Neural progenitor cell (in vitro differentiated cells): ENCODE measurements around the gene FLCN. TPM values are rescaled to one million over a fixed set of nuclear protein-coding genes. Genes with fewer than 3 reads are reported as not detected.

Experiments
- DNase-seq: peaks from one replicate; pipeline ENCODE4 v3.0.0-alpha.2; 2016; ENCODE audit warnings: low spot score
- H2AFZ ChIP-seq: fragments of 200-600 bp; sonication (generic); replicated peaks from 2 replicates; pipeline ENCODE4 v1.6.1; 2016; ENCODE audit warnings: antibody characterized with exemption
- H3F3A ChIP-seq: fragments of 200-600 bp; sonication (generic); 2 replicates; pipeline ENCODE4 v1.6.1; 2016; ENCODE audit warnings: antibody characterized with exemption, low read depth
- H3K27ac ChIP-seq: fragments of 200-600 bp; sonication (generic); 2 replicates; pipeline ENCODE4 v1.5.1; 2016; ENCODE audit warnings: mild to moderate bottlenecking
- H3K27me3 ChIP-seq: fragments of 200-600 bp; sonication (generic); 2 replicates; pipeline ENCODE4 v1.6.1; 2016; ENCODE audit warnings: mild to moderate bottlenecking, moderate library complexity
- H3K36me3 ChIP-seq: fragments of 200-600 bp; sonication (generic); 2 replicates; pipeline ENCODE4 v1.5.1; 2016
- H3K4me1 ChIP-seq: fragments of 200-600 bp; sonication (generic); 2 replicates; pipeline ENCODE4 v1.6.1; 2016; ENCODE audit warnings: mixed run types
- H3K4me2 ChIP-seq: fragments of 200-600 bp; sonication (generic); 2 replicates; pipeline ENCODE4 v1.6.1; 2016
- H3K4me3 ChIP-seq: fragments of 200-600 bp; sonication (generic); 2 replicates; pipeline ENCODE4 v1.5.1; 2016
- H3K79me2 ChIP-seq: fragments of 200-600 bp; sonication (generic); 2 replicates; pipeline ENCODE4 v1.6.1; 2016; ENCODE audit warnings: low read depth
- H3K9ac ChIP-seq: fragments of 200-600 bp; sonication (generic); 2 replicates; pipeline ENCODE4 v1.6.1; 2016
- H3K9me3 ChIP-seq: fragments of 200-600 bp; sonication (generic); 2 replicates; pipeline ENCODE4 v1.5.1; 2016; ENCODE audit warnings: low read depth
- H4K20me1 ChIP-seq: fragments of 200-600 bp; sonication (generic); 2 replicates; pipeline ENCODE4 v1.6.1; 2016; ENCODE audit warnings: low read depth
- H3K27ac Mint-ChIP-seq: 3 replicates; pipeline ENCODE4 v1.8.0; 2021; ENCODE audit warnings: mixed read lengths
- H3K27me3 Mint-ChIP-seq: 2 replicates; pipeline ENCODE4 v1.8.0; 2022; ENCODE audit warnings: low read depth, mild to moderate bottlenecking, inconsistent platforms, moderate library complexity, mixed read lengths; ENCODE audit not compliant: insufficient read depth
- H3K36me3 Mint-ChIP-seq: 3 replicates; pipeline ENCODE4 v1.8.0; 2021; ENCODE audit warnings: mixed read lengths
- H3K4me1 Mint-ChIP-seq: 3 replicates; pipeline ENCODE4 v1.8.0; 2021; ENCODE audit warnings: mixed read lengths
- H3K4me3 Mint-ChIP-seq: 3 replicates; pipeline ENCODE4 v1.8.0; 2021; ENCODE audit warnings: mild to moderate bottlenecking, moderate library complexity, mixed read lengths
- H3K9me3 Mint-ChIP-seq: 3 replicates; pipeline ENCODE4 v1.8.0; 2020; ENCODE audit warnings: mixed read lengths
- CTCF ChIP-seq: fragments of 200-600 bp; sonication (generic); IDR thresholded peaks from 2 replicates; pipeline ENCODE4 v1.5.1; 2017; ENCODE audit warnings: antibody characterized with exemption, mild to moderate bottlenecking
- EZH2 ChIP-seq: fragments of 200-600 bp; sonication (generic); IDR thresholded peaks from 2 replicates; pipeline ENCODE4 v1.6.1; 2017; ENCODE audit warnings: antibody characterized with exemption, mild to moderate bottlenecking, moderate library complexity
- EZH2phosphoT487 ChIP-seq: fragments of 200-600 bp; sonication (generic); IDR thresholded peaks from 2 replicates; pipeline ENCODE4 v1.6.1; 2017; ENCODE audit warnings: antibody characterized with exemption
- total RNA-seq: library from RNA; depleted of rRNA; stranded (reverse); fragments of >200 nt; gene quantifications from 2 replicates; pipeline ENCODE4 v1.2.3, GENCODE V29; 2015; ENCODE audit warnings: low replicate concordance

FLCN gene
- 16.3 and 30.1 TPM in 2 replicates for total RNA-seq

- Mint-ChIP-seq H3K27me3 (peaks cover 4% of the 10 kb centered on the region), H3K9me3 (no peaks in the 10 kb centered on the region), H3K4me3 (peak within 1 kb of the TSS; percentile 98), H3K27ac (peak within 1 kb of the TSS; percentile 100), H3K36me3 (peaks cover 3% of the 10 kb centered on the region), H3K4me1 (peaks cover 21% of the 10 kb centered on the region)
- Histone ChIP-seq H2AFZ (peak within 1 kb of the TSS; percentile 99), H3K4me3 (peak within 1 kb of the TSS; percentile 80), H3K9me3 (no peaks in the 10 kb centered on the region), H3K27ac (peak within 1 kb of the TSS; percentile 99), H3K36me3 (no peaks in the 10 kb centered on the region), H3K27me3 (no peaks in the 10 kb centered on the region), H3K4me1 (peaks cover 9% of the 10 kb centered on the region), H3K79me2 (peaks cover 53% of the 10 kb centered on the region), H3K4me2 (peak within 1 kb of the TSS; percentile 94), H3K9ac (peak within 1 kb of the TSS; percentile 99), H4K20me1 (peaks cover 22% of the 10 kb centered on the region), H3F3A (peaks cover 6% of the 10 kb centered on the region)
- DNase-seq, result peak; percentile 84
- TF ChIP-seq CTCF (no peak), EZH2phosphoT487 (no peak), EZH2 (no peak)
Measured at GRCh38 chr17:17237026-17237799, at the start of gene FLCN. FLCN (minus strand) TSS chr17:17237168; CDS start chr17:17228137, 9,031 bp downstream.

- Histone ChIP-seq H3K27ac (no peak overlapping the region), H3K4me2 (no peak overlapping the region)
- no peak overlapping the region for H3K4me3 Mint-ChIP-seq
Measured at GRCh38 chr17:17285951-17286350, 49.0 kb upstream of the FLCN start.

GRCh38 chr17:17280613-17281549 is 43.9 kb upstream of the FLCN start, which contains the start of gene COPS3:
COPS3 (minus strand) TSS chr17:17281246; CDS start chr17:17281186, 60 bp downstream.
- Histone ChIP-seq H3K27ac (peak within 1 kb of the TSS; percentile 86), H4K20me1 (peaks cover 42% of the 10 kb centered on the region), H3F3A (no peaks in the 10 kb centered on the region), H3K4me3 (peak within 1 kb of the TSS; percentile 79), H3K79me2 (peaks cover 47% of the 10 kb centered on the region), H3K4me1 (no peaks in the 10 kb centered on the region), H3K4me2 (peak within 1 kb of the TSS; percentile 93), H3K27me3 (no peaks in the 10 kb centered on the region), H2AFZ (peak within 1 kb of the TSS; percentile 80), H3K9me3 (no peaks in the 10 kb centered on the region), H3K9ac (peak within 1 kb of the TSS; percentile 87), H3K36me3 (no peaks in the 10 kb centered on the region)
- H3K4me3 Mint-ChIP-seq, result peak within 1 kb of the TSS; percentile 91
- no peaks in the 10 kb centered on the region for H3K36me3 Mint-ChIP-seq
- peaks cover 5% of the 10 kb centered on the region for H3K27me3 Mint-ChIP-seq
- DNase-seq, result peak; percentile 99
- H3K4me1 Mint-ChIP-seq, result peaks cover 22% of the 10 kb centered on the region
- H3K27ac Mint-ChIP-seq, result peak within 1 kb of the TSS; percentile 94
- no peaks in the 10 kb centered on the region for H3K9me3 Mint-ChIP-seq
- TF ChIP-seq EZH2 (no peak), EZH2phosphoT487 (no peak), CTCF (no peak)

More at GRCh38 chr17:17285951-17286350, 49.0 kb upstream of the FLCN start:
- Mint-ChIP-seq H3K27me3 (peaks cover 3% of the 10 kb centered on the region), H3K4me1 (peaks cover 12% of the 10 kb centered on the region), H3K9me3 (no peaks in the 10 kb centered on the region), H3K36me3 (no peaks in the 10 kb centered on the region), H3K27ac (no peak overlapping the region)
- H3K79me2 ChIP-seq, result no peaks in the 10 kb centered on the region
- no peaks in the 10 kb centered on the region for H3K9me3 ChIP-seq
- no peak overlapping the region for H3K4me3 ChIP-seq
- no peaks in the 10 kb centered on the region for H3K4me1 ChIP-seq
- H2AFZ ChIP-seq, result no peak overlapping the region
- H3K36me3 ChIP-seq, result no peaks in the 10 kb centered on the region
- no peaks in the 10 kb centered on the region for H4K20me1 ChIP-seq
- no peak overlapping the region for H3K9ac ChIP-seq
- DNase-seq, result no peak
- TF ChIP-seq CTCF (no peak), EZH2phosphoT487 (no peak), EZH2 (no peak)
- no peaks in the 10 kb centered on the region for H3K27me3 ChIP-seq
- no peaks in the 10 kb centered on the region for H3F3A ChIP-seq
